GM19099 (cell line): ENCODE results near the gene ZNF41.

ENCODE experiments used
- POLR2A ChIP-seq: IDR thresholded peaks from 3 replicates; pipeline ENCODE4 v1.6.1; 2011; ENCODE audit warnings: low read depth; ENCODE audit not compliant: insufficient read length; ENCODE audit errors: extremely low read depth

ZNF41 gene

DNA sequence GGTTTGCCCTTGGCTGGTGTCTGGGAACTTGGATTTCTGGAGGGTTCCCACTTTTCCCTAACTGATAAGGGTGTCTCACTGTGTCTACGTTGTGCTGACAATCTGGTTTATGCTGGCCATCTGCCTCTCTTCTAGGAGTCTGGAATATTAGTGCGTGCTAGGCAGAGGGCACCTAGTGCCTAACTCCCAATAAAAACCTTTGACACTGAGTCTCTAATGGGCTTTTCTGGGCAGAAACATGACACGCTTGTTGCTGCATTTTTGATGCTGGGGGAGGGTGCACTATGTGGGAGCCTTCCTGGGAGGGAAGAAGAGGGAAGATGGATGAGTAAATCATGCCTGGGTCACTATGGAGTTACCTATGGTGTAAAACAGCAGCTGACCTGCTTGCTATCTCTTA, 16.3 kb upstream of the ZNF41 start:
- no peak for TF ChIP-seq POLR2A

DNA sequence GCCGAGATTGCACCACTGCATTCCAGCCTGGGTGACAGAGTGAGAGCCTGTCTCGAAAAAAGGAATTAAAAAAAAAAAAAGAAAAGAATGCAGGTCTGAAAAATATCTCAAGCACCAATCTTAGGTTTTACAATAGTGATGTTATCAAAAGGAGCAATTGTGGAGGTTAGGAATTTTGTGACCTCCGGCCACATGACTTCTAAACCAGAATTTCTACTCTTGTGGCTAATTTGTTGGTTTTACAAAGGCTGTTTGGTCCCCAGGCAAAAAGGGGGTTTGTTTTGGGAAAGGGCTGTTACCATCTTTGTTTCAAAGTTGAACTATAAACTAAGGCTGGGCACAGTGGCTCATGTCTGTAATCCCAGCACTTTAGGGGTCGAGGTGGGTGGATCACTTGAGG, 15.4 kb upstream of the ZNF41 start:
- no peak for TF ChIP-seq POLR2A

DNA sequence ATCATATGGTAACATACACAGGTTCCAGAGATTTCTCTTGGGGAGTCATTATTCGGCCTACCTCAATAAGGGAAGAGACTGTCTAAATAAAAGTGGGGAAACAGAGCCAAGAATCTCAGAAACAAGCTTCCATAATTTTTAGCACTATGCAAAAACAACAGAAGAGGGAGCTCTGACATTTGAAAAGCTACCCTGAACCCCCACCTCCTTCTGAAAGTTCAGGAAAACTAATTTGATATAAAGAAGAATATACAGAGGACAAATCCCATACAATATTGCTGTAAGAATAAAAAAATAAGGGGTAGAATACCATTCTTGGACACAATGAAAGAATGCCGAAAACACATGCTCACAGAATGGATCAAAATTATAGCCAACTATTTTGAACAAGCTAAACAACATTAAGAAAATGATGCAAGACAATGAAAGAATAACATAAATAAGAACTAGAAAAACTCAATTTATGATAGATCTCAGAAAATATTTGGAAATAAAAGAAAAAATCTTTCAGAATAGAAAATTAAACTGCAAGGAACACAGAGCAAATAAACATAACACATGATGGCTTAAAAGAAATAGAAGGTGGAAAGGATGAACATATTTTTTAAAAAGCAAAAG, 14.4 kb upstream of the ZNF41 start:
- TF ChIP-seq POLR2A = no peak

DNA sequence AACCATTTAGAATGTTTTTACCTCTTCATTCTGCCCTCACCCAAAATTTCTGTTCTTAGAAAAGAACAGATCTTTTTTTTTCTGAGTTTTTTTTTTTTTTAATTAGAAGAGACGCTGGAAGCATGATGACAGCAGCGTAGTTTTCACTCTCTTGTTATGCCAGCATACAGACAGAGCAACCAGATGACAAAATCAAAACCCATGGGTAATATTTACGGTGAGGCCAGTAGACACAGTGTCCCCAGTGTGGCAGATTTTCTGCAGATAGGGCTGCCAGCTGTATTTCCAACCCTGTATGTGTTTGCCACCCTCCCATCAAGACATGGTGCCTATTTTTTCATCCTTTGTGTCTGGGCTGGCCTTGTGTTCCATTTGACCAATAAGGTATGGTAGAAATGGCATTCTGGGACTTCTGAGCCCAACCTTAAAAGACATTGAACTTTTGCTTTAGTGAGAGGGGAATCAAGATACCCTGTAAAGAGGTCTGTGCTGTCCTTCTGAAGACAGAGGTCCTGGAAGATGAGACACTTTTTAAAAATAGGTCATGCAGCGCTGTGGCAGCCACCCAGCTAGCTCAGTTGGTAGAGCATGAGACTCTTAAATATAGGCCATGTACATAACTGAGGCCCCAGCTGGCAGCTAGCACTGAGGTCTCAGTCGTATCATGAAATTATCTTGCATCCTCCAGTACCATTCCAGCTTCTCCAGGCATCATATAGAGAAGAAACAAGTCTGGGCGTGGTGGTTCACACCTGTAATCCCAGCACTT, 6.7 kb upstream of the ZNF41 start:
- TF ChIP-seq POLR2A = no peak

DNA sequence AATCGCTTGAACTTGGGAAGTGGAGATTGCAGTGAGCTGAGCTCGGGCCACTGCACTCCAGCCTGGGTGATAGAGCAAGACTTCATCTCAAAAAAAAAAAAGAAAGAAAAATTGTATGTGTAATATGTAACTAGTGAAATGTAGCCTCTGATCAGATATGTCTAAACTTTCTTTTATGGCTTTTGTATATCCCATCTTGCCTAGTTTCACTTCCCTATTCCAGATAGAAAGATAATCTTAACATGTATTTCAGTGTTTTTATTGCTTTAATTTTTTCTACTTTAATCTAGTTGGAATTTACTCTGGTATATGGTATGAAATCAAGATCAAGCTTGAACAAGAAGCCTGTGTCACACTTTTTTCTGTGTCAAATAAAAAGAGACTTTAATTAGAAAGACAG, 1.9 kb upstream of the ZNF41 start:
- no peak for TF ChIP-seq POLR2A

DNA sequence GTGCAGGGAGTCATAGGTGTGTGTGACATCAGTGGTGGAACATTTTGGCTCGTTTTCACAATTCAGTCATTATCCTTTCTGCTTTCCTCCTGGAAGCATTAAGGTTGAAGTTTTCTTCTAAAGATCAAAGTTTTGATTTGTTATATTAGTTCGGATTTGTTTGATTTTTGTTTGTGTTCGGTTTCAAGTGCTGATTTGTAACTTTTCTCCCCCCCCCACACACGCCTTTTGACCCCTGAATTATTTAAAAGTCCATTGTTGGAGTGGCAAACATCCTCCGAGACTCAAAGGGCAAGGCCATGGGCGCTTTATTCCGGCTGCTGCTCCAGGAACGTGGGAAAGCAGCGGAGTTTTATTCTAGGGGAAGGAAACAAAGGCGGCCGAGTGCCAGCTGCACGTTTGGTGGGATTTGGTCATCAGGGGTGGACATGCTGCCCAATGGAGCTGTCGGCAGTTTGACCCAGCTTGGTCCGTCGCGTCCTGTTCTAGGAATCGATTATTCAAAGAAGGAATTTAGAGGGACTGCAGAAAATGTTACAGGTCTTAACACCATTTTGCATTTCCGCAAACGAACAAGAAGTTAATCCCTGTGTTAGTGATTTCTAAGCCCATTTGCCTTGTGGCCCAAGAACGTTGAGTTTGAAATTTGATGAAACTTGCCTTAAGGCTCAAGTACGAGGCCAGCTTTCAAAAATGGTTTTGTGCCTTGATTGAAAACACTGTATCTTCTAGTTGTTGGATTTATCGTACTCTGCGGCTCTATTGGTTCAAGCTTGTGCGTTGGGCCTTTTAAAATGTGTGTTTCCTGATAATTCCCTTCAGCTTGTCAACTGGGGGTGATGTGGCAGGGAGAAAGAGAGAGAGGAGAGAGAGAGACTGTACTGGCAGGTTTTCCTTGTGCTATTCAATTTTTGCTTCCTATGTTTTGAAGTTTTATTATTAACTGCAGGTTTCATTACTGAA, 565 bp upstream of the ZNF41 start:
- TF ChIP-seq POLR2A = no peak

DNA sequence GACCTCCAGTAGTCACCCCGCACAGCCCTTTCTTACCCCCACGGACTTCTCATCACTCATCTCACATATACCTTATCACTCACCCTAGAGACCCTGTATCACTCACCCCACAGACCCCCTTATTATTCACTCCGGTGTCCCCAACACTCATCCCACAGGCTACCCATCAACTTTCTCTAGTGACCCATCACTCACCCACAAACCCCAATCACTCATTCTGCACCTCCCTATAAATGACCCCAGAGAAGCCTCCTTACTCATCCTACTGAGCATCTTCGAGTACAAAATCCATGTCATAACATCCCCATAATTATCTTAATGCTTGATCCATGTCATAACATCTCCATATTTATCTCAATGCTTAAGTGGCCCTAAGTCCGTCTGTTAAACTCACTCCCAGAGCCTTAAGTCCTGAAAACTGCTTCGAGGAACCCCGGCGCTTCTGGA, 934 bp downstream of the ZNF41 start:
- TF ChIP-seq POLR2A = no peak

DNA sequence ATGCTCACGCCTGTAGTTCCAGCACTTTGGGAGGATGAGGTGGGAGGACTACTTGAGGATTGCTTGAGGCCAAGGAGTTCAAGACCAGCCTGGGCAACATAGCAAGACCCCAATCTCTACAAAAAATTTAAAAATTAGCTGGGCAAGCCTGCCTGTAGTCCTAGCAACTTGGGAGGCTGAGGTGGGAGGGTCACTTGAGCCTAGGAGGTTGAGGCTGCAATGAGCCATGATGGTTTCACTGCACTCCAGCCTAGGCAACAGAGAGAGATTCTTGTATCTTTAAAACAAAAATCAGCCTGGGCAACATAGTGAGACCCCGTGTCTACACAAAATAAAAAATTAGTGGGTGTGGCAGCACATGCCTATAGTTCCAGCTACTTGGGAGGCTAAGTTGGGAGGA, 1.9 kb downstream of the ZNF41 start:
- no peak for TF ChIP-seq POLR2A

DNA sequence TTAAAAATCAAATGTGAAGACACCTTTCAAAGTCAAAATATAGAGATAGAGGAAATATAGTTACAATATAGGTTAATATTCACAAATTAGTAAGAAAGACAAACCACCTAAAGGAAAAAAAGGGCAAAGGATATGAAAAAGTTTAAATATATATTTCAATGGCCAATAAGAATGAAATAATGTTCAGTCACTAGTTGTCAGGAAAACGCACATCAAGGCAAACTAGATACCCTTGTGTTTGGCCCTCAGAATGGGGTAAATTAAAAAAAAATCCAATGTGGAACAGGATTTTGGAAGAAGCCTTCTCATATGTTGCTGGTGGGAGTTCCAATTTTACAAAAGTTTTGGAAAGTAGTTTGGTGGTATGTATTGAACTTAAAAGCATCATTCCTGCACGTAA, 2.4 kb downstream of the ZNF41 start:
- TF ChIP-seq POLR2A = no peak

DNA sequence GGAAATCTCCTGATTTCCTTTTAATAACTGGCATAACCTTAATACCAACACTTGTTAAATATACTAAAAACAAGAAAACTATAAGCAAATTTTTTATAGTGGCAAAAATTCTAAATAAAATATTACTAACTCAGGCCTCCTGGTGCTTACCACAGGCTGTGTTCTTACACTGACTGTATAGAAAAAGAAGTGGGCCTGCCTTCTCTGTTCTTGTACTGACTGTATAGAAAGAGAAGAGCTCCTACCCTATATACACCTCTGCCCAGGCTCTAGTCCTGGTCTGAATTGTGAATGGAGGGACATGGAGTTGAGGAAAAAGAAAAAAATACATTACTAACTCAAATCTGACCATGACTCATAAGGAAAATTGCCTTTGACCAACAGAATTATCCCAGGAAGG, 7.5 kb downstream of the ZNF41 start:
- no peak for TF ChIP-seq POLR2A

DNA sequence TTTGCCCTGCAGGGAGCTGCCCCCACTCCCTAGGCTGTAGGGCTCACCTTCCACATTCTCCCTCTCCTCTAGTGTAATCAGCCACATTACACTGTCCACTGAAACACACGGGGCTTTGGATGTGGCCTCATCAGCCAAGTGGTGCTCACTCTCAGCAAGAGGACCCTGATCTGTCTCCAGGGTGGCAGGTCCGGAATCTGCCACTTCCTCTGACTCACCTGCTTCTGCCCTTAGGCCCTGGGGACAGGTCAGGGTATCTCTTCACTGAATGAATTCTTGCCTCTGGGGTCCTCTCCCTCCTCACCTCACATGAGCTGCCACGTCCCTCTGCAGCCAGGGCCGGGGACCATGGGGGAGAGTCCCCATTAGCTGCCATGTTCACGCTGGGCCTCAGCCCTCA, 15.9 kb downstream of the ZNF41 start:
- no peak for TF ChIP-seq POLR2A

DNA sequence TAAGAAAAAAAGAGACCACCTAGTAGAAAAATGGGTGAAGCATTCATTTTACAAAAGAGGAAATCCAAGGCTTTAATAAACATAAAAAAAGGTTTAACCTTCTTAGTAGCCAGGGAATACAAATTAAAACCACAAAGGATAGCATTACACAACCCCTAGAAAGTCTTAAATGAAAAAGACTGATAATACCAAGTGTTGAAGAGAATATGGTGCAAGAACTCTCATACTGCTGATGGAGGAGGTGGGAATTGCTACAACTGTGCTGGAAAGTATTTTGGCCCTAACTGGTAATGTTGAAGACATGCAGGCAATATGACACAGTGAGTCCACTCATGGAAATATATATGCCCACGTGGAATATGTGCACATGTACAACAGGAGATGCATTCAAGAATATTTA, 22.5 kb downstream of the ZNF41 start:
- no peak for TF ChIP-seq POLR2A

DNA sequence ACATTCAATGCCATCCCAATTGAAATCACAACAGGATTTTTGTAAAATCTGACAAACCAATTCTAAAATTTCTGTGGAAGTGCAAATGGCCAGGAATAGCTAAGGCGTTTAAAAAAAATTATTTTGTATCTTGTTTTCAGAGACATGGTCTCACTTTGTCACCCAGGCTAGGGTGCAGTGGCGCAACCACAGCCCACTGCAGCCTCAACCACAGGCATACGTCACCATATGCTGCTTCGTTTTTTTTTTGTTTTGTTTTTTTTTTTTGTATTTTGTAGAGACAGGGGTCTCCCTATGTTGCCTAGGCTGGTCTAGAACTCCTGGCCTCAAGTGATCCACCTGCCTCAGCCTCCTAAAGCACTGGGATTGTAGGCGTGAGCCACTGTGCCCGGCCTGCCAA, 24.5 kb downstream of the ZNF41 start:
- TF ChIP-seq POLR2A = no peak

DNA sequence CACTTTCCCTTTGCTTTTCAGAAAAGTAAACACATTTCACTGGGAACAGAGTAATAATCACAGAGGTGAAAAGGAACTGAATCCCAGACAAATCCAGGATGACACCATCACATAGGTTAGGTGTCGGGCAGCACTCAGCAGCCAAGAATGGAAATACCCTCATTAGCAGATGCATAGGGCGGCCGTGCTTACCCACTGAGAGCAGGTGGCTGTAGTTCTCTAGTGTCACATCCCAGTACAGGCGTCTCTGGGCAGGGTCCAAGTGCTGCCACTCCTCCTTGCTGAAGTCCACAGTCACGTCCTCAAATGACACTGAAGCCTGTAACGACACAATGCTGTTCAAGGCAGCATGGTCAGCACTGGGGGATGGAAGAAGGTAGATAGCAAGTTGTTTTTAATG, 26.9 kb downstream of the ZNF41 start:
- TF ChIP-seq POLR2A = no peak

DNA sequence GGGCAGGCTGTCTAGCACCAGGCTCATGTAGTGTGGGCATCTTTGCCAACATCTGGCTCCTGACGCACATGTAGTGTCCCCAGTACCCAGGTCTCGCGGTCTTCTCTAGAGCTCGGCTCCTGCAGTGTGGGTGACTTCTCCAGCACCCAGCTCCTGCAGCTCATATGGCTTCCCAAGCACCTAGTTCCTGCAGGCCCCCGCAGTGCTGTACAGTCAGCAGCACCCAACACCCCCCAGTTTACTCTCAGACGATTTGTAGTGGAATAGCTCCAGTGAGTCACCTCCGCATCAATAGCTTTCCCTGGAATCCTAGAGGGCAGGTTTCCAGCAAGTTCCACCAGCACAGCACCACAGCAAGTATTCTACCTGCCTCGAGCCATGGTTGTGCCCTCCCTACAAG, 30.9 kb downstream of the ZNF41 start:
- no peak for TF ChIP-seq POLR2A

DNA sequence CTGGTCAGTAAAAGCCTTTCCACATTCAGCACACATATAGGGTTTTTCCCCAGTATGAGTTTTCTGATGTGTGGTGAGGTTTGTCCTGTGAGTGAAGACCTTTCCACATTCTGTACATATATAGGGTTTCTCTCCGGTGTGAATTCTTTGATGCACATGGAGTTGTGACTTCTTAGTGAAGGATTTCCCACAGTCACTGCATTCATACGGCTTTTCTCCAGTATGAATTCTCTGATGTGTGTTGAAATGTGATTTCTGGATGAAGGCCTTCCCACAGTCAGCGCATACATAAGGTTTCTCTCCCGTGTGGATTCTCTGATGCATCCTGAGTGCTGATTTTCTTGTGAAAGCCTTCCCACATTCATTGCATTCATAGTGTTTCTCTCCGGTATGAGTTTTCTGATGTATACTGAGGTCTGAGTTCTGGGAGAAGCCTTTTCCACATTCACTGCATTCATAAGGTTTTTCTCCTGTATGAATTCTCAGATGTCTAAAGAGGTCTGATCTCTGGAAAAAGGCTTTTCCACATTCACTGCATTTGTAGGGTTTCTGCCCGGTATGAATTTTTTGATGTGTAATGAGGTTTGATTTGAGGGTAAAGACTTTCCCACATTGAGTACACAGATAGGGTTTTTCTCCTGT, 34.7 kb downstream of the ZNF41 start:
- TF ChIP-seq POLR2A = no peak

DNA sequence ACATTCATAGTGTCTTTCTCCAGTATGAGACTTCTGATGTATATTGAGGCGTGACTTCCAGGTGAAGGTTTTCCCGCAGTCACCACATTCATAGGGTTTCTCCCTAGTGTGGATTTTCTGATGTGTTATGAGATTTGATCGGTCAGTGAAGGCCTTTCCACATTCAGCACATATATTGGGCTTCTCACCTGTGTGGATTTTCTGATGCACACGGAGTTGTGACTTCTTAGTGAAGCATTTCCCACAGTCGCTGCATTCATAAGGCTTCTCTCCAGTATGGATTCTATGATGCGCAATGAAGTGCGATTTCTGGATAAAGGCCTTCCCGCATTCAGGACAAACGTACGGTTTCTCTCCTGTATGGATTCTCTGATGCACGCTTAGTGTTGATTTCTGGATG, 35.4 kb downstream of the ZNF41 start:
- no peak for TF ChIP-seq POLR2A
